ENCODE results near the gene COL4A5. TPM values are rescaled to one million over a fixed set of nuclear protein-coding genes. Genes with fewer than 3 reads are reported as not detected.

COL4A5 gene
- total and polyA plus RNA-seq, 8 donors = 0.58 to 3.3 (median 1.2) TPM

DNA sequence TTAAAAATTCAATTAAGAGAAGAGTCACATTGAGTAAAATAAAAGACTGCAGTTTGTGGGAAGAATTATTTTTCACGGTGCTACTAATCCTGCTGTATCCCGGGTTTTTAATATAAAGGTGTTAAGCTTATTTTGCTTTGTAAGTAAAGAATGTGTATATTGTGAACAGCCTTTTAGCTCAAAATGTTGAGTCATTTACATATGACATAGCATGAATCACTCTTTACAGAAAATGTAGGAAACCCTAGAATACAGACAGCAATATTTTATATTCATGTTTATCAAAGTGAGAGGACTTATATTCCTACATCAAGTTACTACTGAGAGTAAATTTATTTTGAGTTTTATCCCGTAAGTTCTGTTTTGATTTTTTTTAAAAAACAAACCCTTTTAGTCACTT lies 257.1 kb downstream of the COL4A5 start:
- no peak for ATAC-seq
- H3K27me3 ChIP-seq = peaks cover 0 to 6% (median 0%) of the 10 kb centered on the region in 4 donors
- FAIRE-seq = peak; percentile 66
- intact Hi-C loops (cut with DNase I) = no loop called here
- H3K36me3 ChIP-seq = no peaks in the 10 kb centered on the region
- WGBS, 2 donors = 76 to 78% methylated on average over 3 of the region's 3 CpGs
- DNase-seq = no peak
- no peak overlapping the region for H3K27ac ChIP-seq
- H3K4me3 ChIP-seq = no peak overlapping the region
- no peaks in the 10 kb centered on the region for H3K4me1 ChIP-seq
- TF ChIP-seq, protein P1, sequence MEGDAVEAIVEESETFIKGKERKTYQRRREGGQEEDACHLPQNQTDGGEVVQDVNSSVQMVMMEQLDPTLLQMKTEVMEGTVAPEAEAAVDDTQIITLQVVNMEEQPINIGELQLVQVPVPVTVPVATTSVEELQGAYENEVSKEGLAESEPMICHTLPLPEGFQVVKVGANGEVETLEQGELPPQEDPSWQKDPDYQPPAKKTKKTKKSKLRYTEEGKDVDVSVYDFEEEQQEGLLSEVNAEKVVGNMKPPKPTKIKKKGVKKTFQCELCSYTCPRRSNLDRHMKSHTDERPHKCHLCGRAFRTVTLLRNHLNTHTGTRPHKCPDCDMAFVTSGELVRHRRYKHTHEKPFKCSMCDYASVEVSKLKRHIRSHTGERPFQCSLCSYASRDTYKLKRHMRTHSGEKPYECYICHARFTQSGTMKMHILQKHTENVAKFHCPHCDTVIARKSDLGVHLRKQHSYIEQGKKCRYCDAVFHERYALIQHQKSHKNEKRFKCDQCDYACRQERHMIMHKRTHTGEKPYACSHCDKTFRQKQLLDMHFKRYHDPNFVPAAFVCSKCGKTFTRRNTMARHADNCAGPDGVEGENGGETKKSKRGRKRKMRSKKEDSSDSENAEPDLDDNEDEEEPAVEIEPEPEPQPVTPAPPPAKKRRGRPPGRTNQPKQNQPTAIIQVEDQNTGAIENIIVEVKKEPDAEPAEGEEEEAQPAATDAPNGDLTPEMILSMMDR (IDR thresholded peaks at IDR 0.05) = no peak
- no peaks in the 10 kb centered on the region for H3K9me3 ChIP-seq

DNA sequence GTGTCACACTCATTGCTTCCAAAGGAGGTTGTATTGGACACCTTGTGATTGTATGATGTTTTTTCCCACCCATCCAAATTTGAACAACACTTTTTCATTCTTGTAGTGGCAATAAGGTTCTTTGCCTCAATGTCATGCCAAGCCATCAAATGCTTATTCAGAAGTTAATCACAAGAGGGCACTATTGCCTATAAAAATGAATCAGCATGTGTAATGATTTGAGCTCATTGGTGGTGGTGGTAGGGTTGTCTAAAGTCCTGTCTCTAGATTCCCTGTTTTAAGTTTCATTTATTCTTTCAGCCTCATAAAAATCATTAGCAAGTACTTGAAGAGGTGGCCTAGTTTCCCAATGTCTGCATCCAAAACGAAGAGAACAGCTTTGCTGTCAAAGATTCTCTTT lies 259.7 kb downstream of the COL4A5 start:
- H3K27me3 ChIP-seq = peaks cover 0 to 6% (median 0%) of the 10 kb centered on the region in 4 donors
- intact Hi-C loops (cut with DNase I) = no loop called here
- no peaks in the 10 kb centered on the region for H3K9me3 ChIP-seq
- H3K4me1 ChIP-seq = no peaks in the 10 kb centered on the region
- no peak overlapping the region for H3K4me3 ChIP-seq
- no peak for DNase-seq
- no peaks in the 10 kb centered on the region for H3K36me3 ChIP-seq
- TF ChIP-seq, protein P1 (IDR thresholded peaks at IDR 0.05) = peak in 2 of 4 donors; percentile 31 to 36
- no peak overlapping the region for H3K27ac ChIP-seq
- FAIRE-seq = peak; percentile 41
- WGBS, 2 donors = 18 to 25% methylated on average over 1 of the region's 1 CpG
- peak; percentile 48 to 77 (median 71) for ATAC-seq

DNA sequence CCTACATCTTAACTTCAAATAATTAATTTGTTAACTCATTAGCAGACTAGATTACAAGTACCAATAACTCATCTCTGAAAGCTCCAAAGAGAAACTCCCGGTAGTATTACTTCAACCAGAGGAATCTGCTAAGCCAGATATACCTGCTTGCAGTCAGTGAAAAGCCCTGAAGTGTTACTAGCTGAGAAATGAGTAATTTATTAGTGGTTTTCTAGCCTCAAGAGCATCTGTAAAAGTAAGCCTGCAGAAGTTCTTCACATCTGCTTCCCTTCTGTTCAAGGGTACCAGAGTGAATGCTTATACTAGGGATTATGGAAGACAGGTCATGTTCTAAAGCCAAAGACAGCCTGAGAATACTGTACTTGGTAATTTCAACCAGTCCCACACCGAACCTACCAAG lies 262.0 kb downstream of the COL4A5 start:
- peaks cover 0 to 6% (median 0%) of the 10 kb centered on the region in 4 donors for H3K27me3 ChIP-seq
- TF ChIP-seq, protein P1 (IDR thresholded peaks at IDR 0.05) = no peak
- WGBS, 2 donors = 52 to 76% methylated on average over 2 of the region's 2 CpGs
- no peak overlapping the region for H3K4me3 ChIP-seq
- FAIRE-seq (peak; percentile 68), DNase-seq (no peak), ATAC-seq (no peak)
- no peaks in the 10 kb centered on the region for H3K4me1 ChIP-seq
- H3K9me3 ChIP-seq = no peaks in the 10 kb centered on the region
- no peaks in the 10 kb centered on the region for H3K36me3 ChIP-seq
- H3K27ac ChIP-seq = no peak overlapping the region
- intact Hi-C loops (cut with DNase I) = loop anchor here in 2 of 3 donors (10.0 kb wide), 2 partner anchors 763 to 773 kb away; no protein-coding TSS in a partner anchor

DNA sequence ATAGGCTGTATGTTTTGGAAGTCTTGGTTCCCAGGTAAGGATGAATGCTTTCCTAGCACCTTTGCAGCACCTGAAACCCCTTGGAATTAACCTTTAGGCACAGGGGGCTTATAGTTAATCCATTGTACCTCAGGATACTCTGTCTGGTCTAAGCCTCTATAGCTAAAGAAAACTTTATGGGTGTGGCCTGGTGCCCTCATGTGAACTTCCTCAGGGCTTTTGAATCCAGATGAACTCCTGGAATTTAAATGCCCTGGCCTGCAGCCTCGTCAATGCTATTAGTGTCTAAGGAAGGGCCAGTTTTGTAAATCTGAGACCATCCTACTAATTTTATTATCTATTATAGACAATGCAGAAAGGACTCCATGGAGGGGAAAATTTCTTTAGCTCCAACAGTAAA lies 262.9 kb downstream of the COL4A5 start:
- DNase-seq (no peak), FAIRE-seq (no peak), ATAC-seq (no peak)
- H3K27me3 ChIP-seq = no peaks in the 10 kb centered on the region
- no peak overlapping the region for H3K4me3 ChIP-seq
- no peaks in the 10 kb centered on the region for H3K9me3 ChIP-seq
- no peaks in the 10 kb centered on the region for H3K4me1 ChIP-seq
- intact Hi-C loops (cut with DNase I) = loop anchor here in 2 of 3 donors (10.0 kb wide), 2 partner anchors 762 to 772 kb away; no protein-coding TSS in a partner anchor
- 48 to 58% methylated on average over 1 of the region's 1 CpG for WGBS, 2 donors
- H3K27ac ChIP-seq = no peak overlapping the region
- TF ChIP-seq, protein P1 (IDR thresholded peaks at IDR 0.05) = no peak
- no peaks in the 10 kb centered on the region for H3K36me3 ChIP-seq

DNA sequence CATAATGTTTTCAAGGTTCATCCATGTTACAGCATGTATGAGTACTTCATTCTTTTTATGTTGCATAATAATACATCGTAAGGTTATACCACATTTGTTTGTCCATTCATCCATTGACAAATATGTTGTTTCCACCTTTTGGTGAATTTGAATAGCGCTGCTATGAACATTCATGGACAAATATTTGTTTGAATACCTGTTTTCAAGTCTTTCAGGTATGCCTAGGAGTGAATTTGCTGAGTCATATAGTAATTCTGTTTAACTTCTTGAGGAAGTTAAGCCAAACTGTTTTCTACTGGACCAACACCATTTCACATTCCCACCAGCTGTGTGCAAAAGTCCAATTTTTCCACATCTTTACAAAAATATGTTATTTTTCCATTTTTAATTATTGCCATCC lies 265.2 kb downstream of the COL4A5 start:
- no peak for ATAC-seq
- no peak overlapping the region for H3K4me3 ChIP-seq

More for the DNA sequence above, 265.2 kb downstream of the COL4A5 start:
- Histone ChIP-seq H3K4me1 (no peaks in the 10 kb centered on the region), H3K9me3 (no peaks in the 10 kb centered on the region), H3K27ac (no peak overlapping the region), H3K27me3 (no peaks in the 10 kb centered on the region), H3K36me3 (no peaks in the 10 kb centered on the region)
- TF ChIP-seq, protein P1 (IDR thresholded peaks at IDR 0.05) = no peak
- WGBS, 2 donors = 67 to 84% methylated on average over 2 of the region's 2 CpGs
- intact Hi-C loops (cut with DNase I) = loop anchor here in 2 of 3 donors (10.0 kb wide), 2 partner anchors 760 to 770 kb away; no protein-coding TSS in a partner anchor
- FAIRE-seq = no peak
- no peak for DNase-seq

Measured in pancreas (tissue), 10 donors.